WERI-Rb-1 (cell line): ENCODE results near the gene TEX101.
"Not testable (repeated sequence)": the region's sequence is repeated elsewhere in the genome, so short reads cannot be mapped to it uniquely, and the experiment has no call there.

Experiments used
- DNase-seq: peaks from one replicate; pipeline ENCODE4 v3.0.0-alpha.2; 2020
- H3K27ac ChIP-seq: fragments of 250-450 bp; sonication (Bioruptor Pico); 2 replicates; pipeline ENCODE4 v1.5.1; 2020; ENCODE audit warnings: mild to moderate bottlenecking, moderate library complexity
- H3K27me3 ChIP-seq: fragments of 250-450 bp; sonication (Bioruptor Pico); 2 replicates; pipeline ENCODE4 v1.5.1; 2021; ENCODE audit warnings: mild to moderate bottlenecking, low read depth, moderate library complexity; ENCODE audit not compliant: insufficient read depth, severe bottlenecking
- H3K36me3 ChIP-seq: fragments of 250-450 bp; sonication (Bioruptor Pico); 2 replicates; pipeline ENCODE4 v1.5.1; 2020; ENCODE audit warnings: mild to moderate bottlenecking, moderate library complexity
- H3K4me3 ChIP-seq: 2 replicates; pipeline ENCODE4 v1.5.1; 2011; ENCODE audit warnings: low read depth, mild to moderate bottlenecking, control low read depth, low read length
- H3K9me3 ChIP-seq: fragments of 250-450 bp; sonication (Bioruptor Pico); 2 replicates; pipeline ENCODE4 v1.5.1; 2021; ENCODE audit warnings: mild to moderate bottlenecking, moderate library complexity; ENCODE audit not compliant: severe bottlenecking
- CTCF ChIP-seq: IDR thresholded peaks from 2 replicates; pipeline ENCODE4 v1.5.1; 2011; ENCODE audit warnings: low read depth, mild to moderate bottlenecking, control low read depth, inconsistent platforms, low read length

The TEX101 gene, protein sequence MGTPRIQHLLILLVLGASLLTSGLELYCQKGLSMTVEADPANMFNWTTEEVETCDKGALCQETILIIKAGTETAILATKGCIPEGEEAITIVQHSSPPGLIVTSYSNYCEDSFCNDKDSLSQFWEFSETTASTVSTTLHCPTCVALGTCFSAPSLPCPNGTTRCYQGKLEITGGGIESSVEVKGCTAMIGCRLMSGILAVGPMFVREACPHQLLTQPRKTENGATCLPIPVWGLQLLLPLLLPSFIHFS

GRCh38 chr19:43414554-43414953 is at the start of gene TEX101:
Gene TEX101, plus strand, starts transcription at chr19:43414890. Its CDS starts 1,030 bp downstream, at chr19:43415920.
- Histone ChIP-seq H3K4me3 (no peak within 1 kb of the TSS), H3K9me3 (peaks cover 8% of the 10 kb centered on the region), H3K27ac (no peak within 1 kb of the TSS), H3K36me3 (no peaks in the 10 kb centered on the region), H3K27me3 (no peaks in the 10 kb centered on the region)
- no peak for DNase-seq
- no peak for TF ChIP-seq CTCF

DNA sequence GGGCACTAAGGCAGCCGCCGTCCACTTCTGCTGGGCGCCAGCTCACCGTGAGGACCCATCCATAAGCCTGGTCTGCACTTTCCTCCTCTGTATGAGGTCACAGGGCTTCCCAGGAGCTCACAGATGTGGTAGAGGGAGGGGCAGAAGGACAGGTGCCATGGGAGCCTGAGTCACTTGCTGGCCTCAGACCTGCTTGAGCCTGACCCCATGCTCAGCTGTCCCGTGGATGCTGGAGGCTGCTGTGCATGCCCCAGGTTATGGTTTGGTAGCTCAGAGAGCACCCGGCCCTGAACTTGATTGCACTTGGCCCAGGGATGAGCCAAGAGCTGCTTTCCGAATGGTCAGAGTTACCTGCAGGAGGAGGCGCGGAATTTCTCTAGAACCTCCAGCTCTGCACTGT is 49.0 kb upstream of the TEX101 start:
- not testable (repeated sequence) for H3K36me3 ChIP-seq, DNase-seq, H3K27ac ChIP-seq, H3K27me3 ChIP-seq, H3K9me3 ChIP-seq, H3K4me3 ChIP-seq

- H3K4me3 ChIP-seq, result no peak overlapping the region
- no peaks in the 10 kb centered on the region for H3K9me3 ChIP-seq
- H3K36me3 ChIP-seq, result no peaks in the 10 kb centered on the region
- no peaks in the 10 kb centered on the region for H3K27me3 ChIP-seq
- no peak overlapping the region for H3K27ac ChIP-seq
- DNase-seq, result no peak
- TF ChIP-seq CTCF, result no peak
Measured at GRCh38 chr19:43367822-43368221, 46.9 kb upstream of the TEX101 start.

- not testable (repeated sequence) for H3K27ac ChIP-seq, H3K27me3 ChIP-seq, H3K4me3 ChIP-seq, DNase-seq, H3K36me3 ChIP-seq, H3K9me3 ChIP-seq
Measured at GRCh38 chr19:43368897-43369296, 45.8 kb upstream of the TEX101 start.

- Histone ChIP-seq H3K36me3 (no peaks in the 10 kb centered on the region), H3K9me3 (no peaks in the 10 kb centered on the region), H3K27me3 (no peaks in the 10 kb centered on the region), H3K4me3 (no peak overlapping the region), H3K27ac (no peak overlapping the region)
- no peak for DNase-seq
- no peak for TF ChIP-seq CTCF
Measured at GRCh38 chr19:43371909-43372308, 42.8 kb upstream of the TEX101 start.

DNA sequence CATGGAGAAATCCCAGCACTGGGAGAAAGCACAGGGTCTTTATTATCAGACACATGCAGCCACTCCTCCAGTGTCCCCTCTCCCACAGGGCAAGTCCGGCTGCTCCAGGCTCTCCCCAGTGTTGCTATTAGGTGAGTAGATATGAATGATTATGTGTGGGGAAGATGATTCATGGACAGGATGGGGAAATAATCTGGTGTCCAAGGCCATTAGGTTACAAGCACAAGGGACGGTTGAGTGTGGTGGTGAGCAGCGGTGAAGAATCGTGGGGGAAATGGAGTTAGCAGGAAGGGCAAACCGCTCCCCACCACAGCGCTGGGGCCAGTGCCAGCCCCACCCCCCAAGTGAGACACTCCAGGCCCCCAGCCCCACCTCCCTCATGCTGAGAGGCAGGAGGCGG is 42.2 kb upstream of the TEX101 start:
- no peak for TF ChIP-seq CTCF
- Histone ChIP-seq H3K27me3 (no peaks in the 10 kb centered on the region), H3K36me3 (no peaks in the 10 kb centered on the region), H3K4me3 (no peak overlapping the region), H3K27ac (no peak overlapping the region), H3K9me3 (no peaks in the 10 kb centered on the region)
- DNase-seq, result no peak

DNA sequence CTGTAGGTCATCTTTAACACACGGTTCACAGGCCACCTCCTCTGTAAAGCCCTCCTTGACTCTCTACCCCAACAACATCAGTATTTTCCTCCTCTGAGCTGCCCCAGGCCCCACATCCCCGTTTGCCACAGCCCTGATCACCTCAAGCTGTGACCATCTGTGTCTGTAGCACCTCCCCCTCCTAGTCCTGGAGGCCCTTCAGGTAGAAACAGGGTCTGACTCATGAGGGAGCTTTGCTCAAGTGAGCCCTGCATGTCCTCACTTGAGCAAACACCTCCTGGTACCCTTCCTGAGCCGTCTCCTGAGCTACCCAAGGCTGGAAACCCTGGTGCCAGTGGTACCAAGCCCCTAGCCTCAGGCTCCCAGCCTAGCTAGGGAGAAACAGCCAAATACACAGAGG is 37.1 kb upstream of the TEX101 start:
- H3K36me3 ChIP-seq, H3K9me3 ChIP-seq, H3K27ac ChIP-seq, H3K4me3 ChIP-seq, DNase-seq, H3K27me3 ChIP-seq: not testable (repeated sequence)
